WTC11 (cell line): ENCODE measurements around the gene ITGAV.

Experiments used
- SP1 ChIP-seq: sonication (generic); formaldehyde crosslinking; conservative IDR thresholded peaks from 2 replicates; pipeline ENCODE4 v1.8.1; 2022; ENCODE audit warnings: missing genetic modification reagents
- TF ChIP-seq, protein P1 (sequence below): fragments of 200-600 bp; IDR thresholded peaks from 2 replicates; pipeline ENCODE4 v1.8.0; 2022; ENCODE audit warnings: antibody characterized with exemption
- TF ChIP-seq, protein P2 (sequence below): sonication (generic); formaldehyde crosslinking; IDR thresholded peaks from 2 replicates; pipeline ENCODE4 v1.8.1; 2023; ENCODE audit warnings: mild to moderate bottlenecking, moderate library complexity, missing genetic modification reagents

DNA sequence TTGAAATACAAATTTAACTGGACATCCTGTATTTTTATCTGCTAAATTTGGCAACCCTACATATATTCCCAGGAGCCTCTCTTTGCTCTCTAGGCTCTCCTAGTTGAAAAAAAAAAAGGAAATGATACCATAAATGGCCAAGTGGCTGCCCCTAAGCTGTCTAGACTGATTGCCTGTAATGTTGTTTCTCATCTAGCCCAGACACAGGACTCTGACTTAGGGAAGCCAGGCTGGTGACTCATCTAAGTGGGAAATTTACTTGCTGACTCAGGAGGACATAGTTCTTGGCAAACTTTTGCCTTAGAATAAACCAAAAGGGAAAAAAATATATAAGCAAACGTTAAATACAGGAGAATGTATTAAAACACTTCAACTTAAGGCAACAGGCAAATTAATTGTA is 14.6 kb upstream of the ITGAV start:
- TF ChIP-seq SP1 (CRISPR knock-in tag) = no peak
- TF ChIP-seq, protein P1, sequence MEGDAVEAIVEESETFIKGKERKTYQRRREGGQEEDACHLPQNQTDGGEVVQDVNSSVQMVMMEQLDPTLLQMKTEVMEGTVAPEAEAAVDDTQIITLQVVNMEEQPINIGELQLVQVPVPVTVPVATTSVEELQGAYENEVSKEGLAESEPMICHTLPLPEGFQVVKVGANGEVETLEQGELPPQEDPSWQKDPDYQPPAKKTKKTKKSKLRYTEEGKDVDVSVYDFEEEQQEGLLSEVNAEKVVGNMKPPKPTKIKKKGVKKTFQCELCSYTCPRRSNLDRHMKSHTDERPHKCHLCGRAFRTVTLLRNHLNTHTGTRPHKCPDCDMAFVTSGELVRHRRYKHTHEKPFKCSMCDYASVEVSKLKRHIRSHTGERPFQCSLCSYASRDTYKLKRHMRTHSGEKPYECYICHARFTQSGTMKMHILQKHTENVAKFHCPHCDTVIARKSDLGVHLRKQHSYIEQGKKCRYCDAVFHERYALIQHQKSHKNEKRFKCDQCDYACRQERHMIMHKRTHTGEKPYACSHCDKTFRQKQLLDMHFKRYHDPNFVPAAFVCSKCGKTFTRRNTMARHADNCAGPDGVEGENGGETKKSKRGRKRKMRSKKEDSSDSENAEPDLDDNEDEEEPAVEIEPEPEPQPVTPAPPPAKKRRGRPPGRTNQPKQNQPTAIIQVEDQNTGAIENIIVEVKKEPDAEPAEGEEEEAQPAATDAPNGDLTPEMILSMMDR = no peak
- TF ChIP-seq, protein P2, sequence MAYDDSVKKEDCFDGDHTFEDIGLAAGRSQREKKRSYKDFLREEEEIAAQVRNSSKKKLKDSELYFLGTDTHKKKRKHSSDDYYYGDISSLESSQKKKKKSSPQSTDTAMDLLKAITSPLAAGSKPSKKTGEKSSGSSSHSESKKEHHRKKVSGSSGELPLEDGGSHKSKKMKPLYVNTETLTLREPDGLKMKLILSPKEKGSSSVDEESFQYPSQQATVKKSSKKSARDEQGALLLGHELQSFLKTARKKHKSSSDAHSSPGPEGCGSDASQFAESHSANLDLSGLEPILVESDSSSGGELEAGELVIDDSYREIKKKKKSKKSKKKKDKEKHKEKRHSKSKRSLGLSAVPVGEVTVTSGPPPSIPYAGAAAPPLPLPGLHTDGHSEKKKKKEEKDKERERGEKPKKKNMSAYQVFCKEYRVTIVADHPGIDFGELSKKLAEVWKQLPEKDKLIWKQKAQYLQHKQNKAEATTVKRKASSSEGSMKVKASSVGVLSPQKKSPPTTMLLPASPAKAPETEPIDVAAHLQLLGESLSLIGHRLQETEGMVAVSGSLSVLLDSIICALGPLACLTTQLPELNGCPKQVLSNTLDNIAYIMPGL (CRISPR knock-in tag) = no peak
